Activated CD4-positive, alpha-beta T cell treated with anti-CD3 and anti-CD28 coated beads, Interleukin-2, amount 50 U/mL, for 16 hours (primary cell): ENCODE results near the gene ZBED1.

ENCODE experiments used
- DNase-seq: peaks from one replicate; pipeline ENCODE4 v3.0.0-alpha.2; 2020

The ZBED1 gene

GRCh38 chrX:2451501-2452316 lies 49.1 kb downstream of the ZBED1 start:
- DNase-seq, result no peak

GRCh38 chrX:2450681-2451080 lies 50.1 kb downstream of the ZBED1 start:
- no peak for DNase-seq

- DNase-seq, result no peak
Observed at GRCh38 chrX:2449135-2449886, 51.5 kb downstream of the ZBED1 start.

GRCh38 chrX:2447484-2447883 lies 53.3 kb downstream of the ZBED1 start:
- DNase-seq, result no peak

- DNase-seq, result no peak
Observed at GRCh38 chrX:2446815-2447214, 54.0 kb downstream of the ZBED1 start.

- DNase-seq, result no peak
Observed at GRCh38 chrX:2445662-2446623, 54.8 kb downstream of the ZBED1 start.

GRCh38 chrX:2442694-2443093 lies 58.1 kb downstream of the ZBED1 start:
- DNase-seq, result no peak

- DNase-seq, result no peak
Observed at GRCh38 chrX:2441466-2441865, 59.3 kb downstream of the ZBED1 start.

GRCh38 chrX:2439613-2440012 lies 61.2 kb downstream of the ZBED1 start:
- DNase-seq, result no peak
